ENCODE results near the gene LRCH4. TPM values are rescaled to one million over a fixed set of nuclear protein-coding genes. Genes with fewer than 3 reads are reported as not detected.

LRCH4 gene
- total RNA-seq, 1 experiment from 2014 or later, result 66.4 TPM

DNA sequence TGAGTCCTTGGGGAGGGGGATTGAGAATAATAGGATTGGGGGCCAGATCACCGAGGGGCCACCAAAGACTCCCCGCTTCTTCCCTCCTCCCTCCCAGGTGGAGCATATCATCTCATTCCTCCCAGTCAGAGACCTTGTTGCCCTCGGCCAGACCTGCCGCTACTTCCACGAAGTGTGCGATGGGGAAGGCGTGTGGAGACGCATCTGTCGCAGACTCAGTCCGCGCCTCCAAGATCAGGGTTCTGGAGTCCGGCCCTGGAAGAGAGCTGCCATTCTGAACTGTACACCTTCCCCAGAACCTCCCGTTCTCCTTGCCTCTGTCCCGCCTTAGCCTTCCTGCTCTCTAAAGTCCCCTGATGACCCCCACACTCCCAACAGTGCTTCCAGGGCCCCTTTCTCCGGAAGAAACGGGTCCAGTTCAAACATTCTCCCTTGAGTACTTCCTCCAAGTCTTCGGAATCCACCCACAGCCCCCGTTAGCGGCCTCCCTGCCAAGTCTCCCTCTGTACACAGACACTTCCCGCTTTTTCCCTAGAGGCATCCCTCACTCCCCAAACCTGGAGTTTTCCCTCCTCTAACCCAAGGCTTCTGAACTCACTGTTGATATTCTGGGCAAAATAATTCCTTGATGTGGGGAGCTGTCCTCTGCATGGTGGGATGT, 4.3 kb upstream of the LRCH4 start:
- Histone ChIP-seq H3K36me3 (ENCODE audit: control insufficient read depth, insufficient read depth, low read length) (no peaks in the 10 kb centered on the region), H3K4me1 (ENCODE audit: control insufficient read depth, insufficient read depth, low read length) (0 out of 2 replicates have a peak, but pooled peaks cover 1% of the 10 kb centered on the region), H3K9me3 (ENCODE audit: control insufficient read depth, insufficient read depth, low read depth, low read length) (no peaks in the 10 kb centered on the region), H3K27me3 (ENCODE audit: control insufficient read depth, insufficient read depth, low read length) (no peaks in the 10 kb centered on the region), H3K4me3 (ENCODE audit: low read depth in 2 of 2, low read length in 2 of 2) (no peak overlapping the region), H3K27ac (ENCODE audit: low read length) (no peak overlapping the region)
- in situ Hi-C loops (cut with HindIII; ENCODE audit: low pct_unique_long_range_greater_than_20kb, low sequenced_read_pairs) (no loop called here), intact Hi-C loops (cut with micrococcal nuclease; ENCODE audit: unreplicated experiment) (no loop called here)
- TF ChIP-seq, protein P1, sequence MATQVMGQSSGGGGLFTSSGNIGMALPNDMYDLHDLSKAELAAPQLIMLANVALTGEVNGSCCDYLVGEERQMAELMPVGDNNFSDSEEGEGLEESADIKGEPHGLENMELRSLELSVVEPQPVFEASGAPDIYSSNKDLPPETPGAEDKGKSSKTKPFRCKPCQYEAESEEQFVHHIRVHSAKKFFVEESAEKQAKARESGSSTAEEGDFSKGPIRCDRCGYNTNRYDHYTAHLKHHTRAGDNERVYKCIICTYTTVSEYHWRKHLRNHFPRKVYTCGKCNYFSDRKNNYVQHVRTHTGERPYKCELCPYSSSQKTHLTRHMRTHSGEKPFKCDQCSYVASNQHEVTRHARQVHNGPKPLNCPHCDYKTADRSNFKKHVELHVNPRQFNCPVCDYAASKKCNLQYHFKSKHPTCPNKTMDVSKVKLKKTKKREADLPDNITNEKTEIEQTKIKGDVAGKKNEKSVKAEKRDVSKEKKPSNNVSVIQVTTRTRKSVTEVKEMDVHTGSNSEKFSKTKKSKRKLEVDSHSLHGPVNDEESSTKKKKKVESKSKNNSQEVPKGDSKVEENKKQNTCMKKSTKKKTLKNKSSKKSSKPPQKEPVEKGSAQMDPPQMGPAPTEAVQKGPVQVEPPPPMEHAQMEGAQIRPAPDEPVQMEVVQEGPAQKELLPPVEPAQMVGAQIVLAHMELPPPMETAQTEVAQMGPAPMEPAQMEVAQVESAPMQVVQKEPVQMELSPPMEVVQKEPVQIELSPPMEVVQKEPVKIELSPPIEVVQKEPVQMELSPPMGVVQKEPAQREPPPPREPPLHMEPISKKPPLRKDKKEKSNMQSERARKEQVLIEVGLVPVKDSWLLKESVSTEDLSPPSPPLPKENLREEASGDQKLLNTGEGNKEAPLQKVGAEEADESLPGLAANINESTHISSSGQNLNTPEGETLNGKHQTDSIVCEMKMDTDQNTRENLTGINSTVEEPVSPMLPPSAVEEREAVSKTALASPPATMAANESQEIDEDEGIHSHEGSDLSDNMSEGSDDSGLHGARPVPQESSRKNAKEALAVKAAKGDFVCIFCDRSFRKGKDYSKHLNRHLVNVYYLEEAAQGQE (IDR thresholded peaks at IDR 0.05; ENCODE audit: insufficient read depth in 1 of 2, low read depth in 2 of 2, low read length in 1 of 2), result no peak
- TF ChIP-seq, protein P2, sequence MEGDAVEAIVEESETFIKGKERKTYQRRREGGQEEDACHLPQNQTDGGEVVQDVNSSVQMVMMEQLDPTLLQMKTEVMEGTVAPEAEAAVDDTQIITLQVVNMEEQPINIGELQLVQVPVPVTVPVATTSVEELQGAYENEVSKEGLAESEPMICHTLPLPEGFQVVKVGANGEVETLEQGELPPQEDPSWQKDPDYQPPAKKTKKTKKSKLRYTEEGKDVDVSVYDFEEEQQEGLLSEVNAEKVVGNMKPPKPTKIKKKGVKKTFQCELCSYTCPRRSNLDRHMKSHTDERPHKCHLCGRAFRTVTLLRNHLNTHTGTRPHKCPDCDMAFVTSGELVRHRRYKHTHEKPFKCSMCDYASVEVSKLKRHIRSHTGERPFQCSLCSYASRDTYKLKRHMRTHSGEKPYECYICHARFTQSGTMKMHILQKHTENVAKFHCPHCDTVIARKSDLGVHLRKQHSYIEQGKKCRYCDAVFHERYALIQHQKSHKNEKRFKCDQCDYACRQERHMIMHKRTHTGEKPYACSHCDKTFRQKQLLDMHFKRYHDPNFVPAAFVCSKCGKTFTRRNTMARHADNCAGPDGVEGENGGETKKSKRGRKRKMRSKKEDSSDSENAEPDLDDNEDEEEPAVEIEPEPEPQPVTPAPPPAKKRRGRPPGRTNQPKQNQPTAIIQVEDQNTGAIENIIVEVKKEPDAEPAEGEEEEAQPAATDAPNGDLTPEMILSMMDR (IDR thresholded peaks at IDR 0.05), result no peak
- TF ChIP-seq POLR2AphosphoS5 (IDR thresholded peaks at IDR 0.05; ENCODE audit: low read depth, low read length), result no peak
- no peak for TF ChIP-seq SIN3A (IDR thresholded peaks at IDR 0.05; ENCODE audit: borderline replicate concordance, insufficient read depth, low read depth, low read length)
- no peak for TF ChIP-seq TCF7L2 (IDR thresholded peaks at IDR 0.05; ENCODE audit: low read depth, low read length)
- no TSS peak for BruUV-seq (replicated peaks)
- ATAC-seq, result no peak
- POLR2A ChIA-PET, result no interaction called here
- no peak for DNase-seq (ENCODE audit: low read depth, low spot score)
- CTCF ChIA-PET, result interaction anchor here (0.7 to 0.9 kb wide), 3 partner anchors 19 to 649 kb away, joined by 3 to 8 read pairs (median 4); no protein-coding TSS in a partner anchor

DNA sequence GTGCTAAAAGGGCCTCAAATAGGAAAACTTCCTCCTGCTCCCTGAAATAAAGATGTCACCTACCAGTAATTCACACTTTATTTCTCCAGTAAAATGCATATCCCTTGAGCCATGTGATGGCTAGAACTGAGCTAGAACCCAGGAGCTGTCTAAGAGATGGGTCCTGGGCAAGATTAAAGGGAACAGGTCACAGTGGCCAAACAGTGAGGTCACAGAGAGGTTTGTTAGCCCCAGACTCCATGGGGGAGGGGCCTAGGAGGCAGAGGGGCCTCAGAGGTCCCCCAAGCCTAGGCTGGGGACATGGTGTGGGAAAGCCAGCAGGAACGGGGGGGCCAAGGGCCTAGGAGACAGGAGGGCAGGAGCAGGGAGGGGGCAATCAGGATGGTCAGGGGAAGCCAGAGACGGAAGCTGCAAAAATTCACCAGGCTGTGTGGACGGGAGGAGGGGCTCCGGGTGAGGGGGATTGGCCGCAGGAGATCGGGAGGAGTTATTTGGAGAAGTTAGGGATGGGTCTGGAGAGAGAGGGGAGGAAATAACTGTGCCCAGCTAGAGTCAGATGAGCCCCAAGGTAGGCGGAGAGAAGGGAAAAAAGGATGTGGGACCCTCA, 3.5 kb upstream of the LRCH4 start:
- no peaks in the 10 kb centered on the region for H3K9me3 ChIP-seq (ENCODE audit: control insufficient read depth, insufficient read depth, low read depth, low read length)
- H3K27ac ChIP-seq (ENCODE audit: low read length), result no peak overlapping the region
- intact Hi-C loops (cut with micrococcal nuclease; ENCODE audit: unreplicated experiment), result no loop called here
- no peak overlapping the region for H3K4me3 ChIP-seq (ENCODE audit: low read depth in 2 of 2, low read length in 2 of 2)
- no peaks in the 10 kb centered on the region for H3K36me3 ChIP-seq (ENCODE audit: control insufficient read depth, insufficient read depth, low read length)
- H3K4me1 ChIP-seq (ENCODE audit: control insufficient read depth, insufficient read depth, low read length), result peaks cover 6% of the 10 kb centered on the region; the same call in 1 of the 2 replicates
- TF ChIP-seq SIN3A (IDR thresholded peaks at IDR 0.05; ENCODE audit: borderline replicate concordance, insufficient read depth, low read depth, low read length) (no peak), TCF7L2 (IDR thresholded peaks at IDR 0.05; ENCODE audit: low read depth, low read length) (no peak), POLR2AphosphoS5 (IDR thresholded peaks at IDR 0.05; ENCODE audit: low read depth, low read length) (no peak)
- TF ChIP-seq, protein P1 (IDR thresholded peaks at IDR 0.05; ENCODE audit: insufficient read depth in 1 of 2, low read depth in 2 of 2, low read length in 1 of 2), result no peak
- TF ChIP-seq, protein P2 (IDR thresholded peaks at IDR 0.05), result no peak
- ATAC-seq, result no peak
- no peak for DNase-seq (ENCODE audit: low read depth, low spot score)
- ChIA-PET CTCF (interaction anchor here (0.6 to 1.3 kb wide), 5 partner anchors 18 to 142 kb away, joined by 3 to 8 read pairs (median 3); no protein-coding TSS in a partner anchor), POLR2A (interaction anchor here (1.0 kb wide), 1 partner anchor 94 kb away, joined by 4 read pairs; no protein-coding TSS in a partner anchor)
- no TSS peak for BruUV-seq (replicated peaks)
- in situ Hi-C loops (cut with HindIII; ENCODE audit: low pct_unique_long_range_greater_than_20kb, low sequenced_read_pairs), result no loop called here
- no peaks in the 10 kb centered on the region for H3K27me3 ChIP-seq (ENCODE audit: control insufficient read depth, insufficient read depth, low read length)
